ENCODE data around the gene RPL7A.
"Not testable (repeated sequence)": the region's sequence is repeated elsewhere in the genome, so short reads cannot be mapped to it uniquely, and the experiment has no call there.

The RPL7A gene

DNA sequence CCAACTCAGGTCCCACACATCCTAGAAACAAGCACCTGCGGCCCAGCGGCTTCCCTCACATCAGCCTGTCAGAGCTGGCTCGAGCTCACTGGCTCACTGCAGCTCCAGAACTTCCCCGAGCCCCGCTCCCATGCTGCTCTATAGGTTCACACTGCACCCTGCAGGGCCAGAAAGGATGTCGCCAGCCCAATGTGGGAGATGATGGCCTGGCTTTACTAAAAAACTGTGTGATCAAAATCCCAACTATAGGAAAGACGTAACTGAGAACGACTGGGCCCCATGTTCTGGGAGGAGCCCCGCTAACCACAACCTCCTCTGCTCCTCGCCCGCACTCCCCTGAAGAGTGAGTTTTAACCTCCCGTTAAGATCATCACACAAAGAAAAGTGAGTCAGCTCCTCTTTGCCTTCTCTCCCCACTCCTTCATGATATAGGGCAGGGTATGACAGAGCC lies 23.3 kb downstream of the RPL7A start:
- TF ChIP-seq, protein P1, sequence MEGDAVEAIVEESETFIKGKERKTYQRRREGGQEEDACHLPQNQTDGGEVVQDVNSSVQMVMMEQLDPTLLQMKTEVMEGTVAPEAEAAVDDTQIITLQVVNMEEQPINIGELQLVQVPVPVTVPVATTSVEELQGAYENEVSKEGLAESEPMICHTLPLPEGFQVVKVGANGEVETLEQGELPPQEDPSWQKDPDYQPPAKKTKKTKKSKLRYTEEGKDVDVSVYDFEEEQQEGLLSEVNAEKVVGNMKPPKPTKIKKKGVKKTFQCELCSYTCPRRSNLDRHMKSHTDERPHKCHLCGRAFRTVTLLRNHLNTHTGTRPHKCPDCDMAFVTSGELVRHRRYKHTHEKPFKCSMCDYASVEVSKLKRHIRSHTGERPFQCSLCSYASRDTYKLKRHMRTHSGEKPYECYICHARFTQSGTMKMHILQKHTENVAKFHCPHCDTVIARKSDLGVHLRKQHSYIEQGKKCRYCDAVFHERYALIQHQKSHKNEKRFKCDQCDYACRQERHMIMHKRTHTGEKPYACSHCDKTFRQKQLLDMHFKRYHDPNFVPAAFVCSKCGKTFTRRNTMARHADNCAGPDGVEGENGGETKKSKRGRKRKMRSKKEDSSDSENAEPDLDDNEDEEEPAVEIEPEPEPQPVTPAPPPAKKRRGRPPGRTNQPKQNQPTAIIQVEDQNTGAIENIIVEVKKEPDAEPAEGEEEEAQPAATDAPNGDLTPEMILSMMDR (IDR thresholded peaks at IDR 0.05; ENCODE audit: low read depth, low read length) = no peak
- DNase-seq (ENCODE audit: extremely low read depth, low read depth) = no peak

DNA sequence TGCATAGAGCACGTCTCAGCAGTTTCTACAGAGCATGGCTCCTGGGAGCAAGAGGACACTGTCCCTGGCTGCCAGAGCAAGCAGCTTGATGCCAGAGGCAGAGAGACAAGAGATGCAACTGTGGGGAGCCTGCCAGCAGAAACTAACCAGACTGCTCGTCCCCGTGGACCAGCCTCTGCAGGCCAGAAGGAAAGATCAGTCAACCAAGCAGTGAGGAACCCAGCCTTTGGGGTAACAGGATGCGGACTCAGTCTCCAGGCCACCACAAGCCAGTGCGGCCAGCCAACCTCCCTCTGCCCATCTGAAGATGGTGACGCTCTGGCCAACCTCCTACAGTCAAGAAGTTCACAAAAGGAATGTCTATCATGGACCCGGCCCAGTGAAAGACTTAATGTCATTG lies 24.1 kb downstream of the RPL7A start:
- no peak for DNase-seq (ENCODE audit: extremely low read depth, low read depth)
- TF ChIP-seq, protein P1 (IDR thresholded peaks at IDR 0.05; ENCODE audit: low read depth, low read length) = no peak

DNA sequence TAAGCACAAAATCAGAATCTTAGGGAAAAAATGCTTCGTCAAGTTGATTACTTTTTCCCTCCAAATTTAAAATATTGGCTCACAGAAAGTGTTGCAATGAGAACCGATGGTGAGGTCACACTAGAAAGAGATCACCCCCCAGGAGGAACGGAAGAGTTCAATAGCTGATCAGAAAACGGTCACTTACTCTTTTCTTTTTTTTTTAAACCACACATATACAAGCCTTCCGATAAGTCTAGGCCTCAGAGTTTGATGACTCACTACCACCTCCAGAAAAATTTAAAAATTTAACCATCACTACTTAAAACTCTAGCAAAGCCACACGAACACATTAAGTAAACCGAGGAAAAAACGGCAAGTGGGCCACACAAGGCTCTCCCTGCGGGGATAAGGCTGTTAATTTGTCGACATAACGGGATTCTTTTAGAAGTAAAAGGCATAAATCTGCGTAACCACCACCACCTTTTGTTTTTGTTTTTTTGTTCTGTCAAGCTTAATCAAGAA lies 26.6 kb downstream of the RPL7A start:
- TF ChIP-seq, protein P1 (IDR thresholded peaks at IDR 0.05; ENCODE audit: low read depth, low read length) = no peak
- no peak for DNase-seq (ENCODE audit: extremely low read depth, low read depth)

DNA sequence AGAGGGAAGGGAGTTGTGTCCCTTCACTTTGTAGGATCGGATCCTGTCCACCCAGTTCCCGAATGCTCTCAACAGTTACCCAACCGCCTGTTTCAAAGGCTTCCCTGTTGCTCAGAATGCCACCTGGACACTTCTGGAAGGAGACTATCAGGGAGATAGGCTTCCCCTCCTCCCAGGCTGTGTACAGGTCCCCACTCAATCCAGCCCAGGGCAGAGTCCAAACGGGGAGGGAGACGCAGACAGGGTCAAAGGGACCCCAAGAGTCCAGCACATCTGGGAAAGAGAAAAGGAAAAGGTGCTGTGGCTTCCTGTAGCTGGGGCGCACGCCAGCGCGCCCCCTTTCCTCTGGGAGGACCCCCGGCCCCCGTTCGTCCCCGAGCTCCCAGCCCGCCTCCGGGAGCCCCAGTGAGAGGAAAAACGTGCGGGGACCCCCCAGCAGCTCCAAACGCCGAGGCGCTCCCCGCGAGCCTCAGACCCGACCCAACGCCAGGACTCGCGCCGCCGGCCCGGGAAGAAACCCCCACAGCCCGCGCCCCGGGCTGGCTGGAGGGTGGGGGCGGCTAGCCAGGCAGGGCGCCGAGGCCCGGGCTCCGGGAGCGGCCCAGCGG lies 27.2 kb downstream of the RPL7A start:
- TF ChIP-seq, protein P1 (IDR thresholded peaks at IDR 0.05; ENCODE audit: low read depth, low read length) = no peak
- no peak for DNase-seq (ENCODE audit: extremely low read depth, low read depth)

DNA sequence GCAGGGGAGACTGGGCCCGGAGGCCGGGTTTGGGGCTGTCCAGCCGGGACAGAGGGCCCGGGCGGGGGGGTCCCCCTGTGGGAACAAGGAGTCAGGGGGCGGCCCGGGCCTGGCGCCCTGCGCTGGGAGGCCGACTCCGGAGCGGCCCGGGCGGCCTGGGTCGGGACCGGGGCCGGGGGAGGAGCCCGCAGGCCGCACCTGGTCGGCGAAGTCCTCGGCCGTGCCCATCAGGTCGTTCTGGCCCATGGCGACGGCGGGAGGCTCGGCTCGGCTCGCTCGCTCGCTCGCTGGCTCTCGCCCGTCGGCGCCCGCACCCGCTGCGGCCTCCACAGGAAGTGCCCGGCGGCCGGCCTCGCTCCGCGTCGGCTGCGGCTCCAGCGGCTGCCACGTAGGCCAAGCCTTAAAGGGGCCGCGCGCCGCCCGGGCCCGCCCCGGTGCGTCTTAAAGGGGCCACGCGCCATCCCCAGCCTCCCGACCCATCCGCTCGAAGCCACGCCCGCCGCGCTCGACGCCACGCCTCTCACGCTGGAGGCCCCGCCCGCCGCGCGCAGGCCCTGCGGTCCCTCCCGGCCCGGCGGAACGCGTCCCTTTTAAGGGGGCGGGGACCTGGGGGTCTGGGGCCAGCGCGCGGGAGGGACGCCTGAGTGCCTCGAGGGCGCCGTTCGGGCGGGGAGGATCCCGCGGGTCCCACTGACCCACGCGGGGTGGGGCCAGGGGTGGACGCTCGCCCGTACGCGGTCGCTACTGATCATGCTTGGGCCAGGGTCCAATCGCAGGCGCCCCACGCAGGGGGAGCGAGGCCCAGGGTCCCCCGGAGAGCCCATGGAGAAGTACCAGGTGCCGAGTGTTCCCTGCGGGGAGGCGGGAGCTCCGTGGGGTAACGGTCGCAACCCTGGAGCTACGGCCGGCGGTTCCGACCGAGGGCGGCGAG lies 28.0 kb downstream of the RPL7A start, which contains the start of the genes STKLD1 and SURF4:
TSS of gene STKLD1 (plus strand) at position 643 of the 931 bp plus-strand sequence. CDS start at position 751, 108 bp downstream.
TSS of gene SURF4 (minus strand) at position 337 of the 931 bp plus-strand sequence. CDS start at position 246, 91 bp downstream.
- TF ChIP-seq, protein P1 (IDR thresholded peaks at IDR 0.05; ENCODE audit: low read depth, low read length) = no peak

DNA sequence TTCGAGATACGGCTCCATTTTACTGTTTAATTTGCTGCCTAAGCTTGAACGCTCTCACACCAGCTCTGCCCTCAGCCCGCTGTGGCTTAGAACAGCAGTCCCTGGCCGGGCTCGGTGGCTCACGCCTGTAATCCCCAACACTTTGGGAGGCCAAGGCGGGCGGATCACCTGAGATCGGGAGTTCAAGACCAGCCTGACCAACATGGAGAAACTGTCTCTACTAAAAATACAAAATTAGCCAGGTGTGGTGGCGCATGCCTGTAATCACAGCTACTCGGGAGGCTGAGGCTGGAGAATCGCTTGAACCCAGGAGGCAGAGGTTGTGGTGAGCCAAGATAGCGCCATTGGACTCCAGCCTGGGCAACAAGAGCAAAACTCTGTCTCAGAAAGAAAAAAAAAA lies 29.3 kb downstream of the RPL7A start:
- DNase-seq (ENCODE audit: extremely low read depth, low read depth) = not testable (repeated sequence)

More for the DNA sequence above, 28.0 kb downstream of the RPL7A start, which contains the start of the genes STKLD1 and SURF4:
- DNase-seq (ENCODE audit: extremely low read depth, low read depth) = peak; percentile 91

DNA sequence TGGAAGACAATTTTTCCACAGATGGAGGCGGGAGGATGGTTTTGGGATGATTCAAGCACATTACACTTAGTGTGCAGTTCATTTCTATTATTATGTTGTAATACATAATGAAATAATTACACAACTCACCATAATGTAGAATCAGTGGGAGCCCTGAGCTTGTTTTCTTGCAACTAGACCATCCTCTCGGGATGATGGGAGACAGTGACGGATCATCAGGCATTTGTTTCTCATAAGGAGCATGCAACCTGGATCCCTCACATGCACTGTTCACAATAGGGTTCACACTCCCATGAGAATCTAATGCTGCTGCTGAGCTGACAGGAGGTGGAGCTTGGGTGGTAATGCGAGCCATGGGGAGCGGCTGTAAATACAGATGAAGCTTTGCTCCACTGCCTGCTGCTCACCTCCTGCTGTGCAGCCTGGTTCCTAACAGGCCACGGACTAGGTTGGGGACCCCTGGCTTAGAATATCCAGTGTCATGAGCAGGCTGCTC lies 29.8 kb downstream of the RPL7A start:
- DNase-seq (ENCODE audit: extremely low read depth, low read depth) = no peak
- TF ChIP-seq, protein P1 (IDR thresholded peaks at IDR 0.05; ENCODE audit: low read depth, low read length) = no peak

Data from AG09319 (cell line).